K562 (cell line): ENCODE data around the gene NPC1L1. TPM values are rescaled to one million over a fixed set of nuclear protein-coding genes. Genes with fewer than 3 reads are reported as not detected.
"Not testable (repeated sequence)": the region's sequence is repeated elsewhere in the genome, so short reads cannot be mapped to it uniquely, and the experiment has no call there.

ENCODE experiments used
- ATAC-seq: fragments of 200-7000 bp; cut with Tn5 transposase; 3 replicates; pipeline ENCODE4 v1.9.1; 2020; ENCODE audit warnings: moderate library complexity
- BruUV-seq: library from RNA; stranded (reverse); fragments of 400-500 nt; replicated peaks from 2 replicates; lab custom pipeline; 2021; lab: Mats Ljungman, UMichigan
- CTCF ChIA-PET: fragments of 300-600 bp; formaldehyde crosslinking; extraction: SDS; loops from one replicate; lab custom pipeline; 2021; ENCODE audit warnings: low intra/inter-chr PET ratio; lab: Yijun Ruan, JAX
- POLR2A ChIA-PET: fragments of 300-600, 350-650 bp; sonication (Branson Sonifier 250); formaldehyde crosslinking; extraction: SDS; loops from one replicate; lab custom pipeline; 2021; ENCODE audit warnings: antibody characterized with exemption, inconsistent platforms; lab: Yijun Ruan, JAX
- DNase-seq, 4 experiments: peaks; one replicate each; pipeline versions ENCODE4 v3.0.0 to v3.0.0-alpha.2; 2011 to 2018; ENCODE audit warnings: low spot score in 3 of 4, mixed read lengths in 3 of 4; ENCODE audit errors: extremely low read depth in 1 of 4
- FAIRE-seq: peaks from 2 replicates; lab custom pipeline; 2011; peaks lifted over from hg19 to GRCh38; lab: Jason Lieb, UNC
- H2AFZ ChIP-seq: 2 replicates; pipeline ENCODE4 v1.6.0; 2011; ENCODE audit warnings: low read depth, low read length, control low read depth, inconsistent platforms
- H3K27ac ChIP-seq: fragments of 200-600 bp; 3 replicates; pipeline ENCODE4 v1.8.0; 2011; ENCODE audit warnings: low read depth, mild to moderate bottlenecking, control low read depth, inconsistent platforms, low read length, moderate library complexity, mixed read lengths; ENCODE audit errors: extremely low read depth
- H3K27me3 ChIP-seq, 2 experiments: fragments of 300-600 bp in 1 of 2; 2 replicates in 1 of 2; 3 replicates in 1 of 2; pipeline versions ENCODE4 v1.6.0 to v1.8.0; 2011; ENCODE audit warnings: inconsistent platforms in 2 of 2, low read length in 2 of 2, mild to moderate bottlenecking in 1 of 2, mixed read lengths in 1 of 2, moderate library complexity in 1 of 2; ENCODE audit not compliant: control insufficient read depth in 2 of 2, insufficient read depth in 2 of 2
- H3K36me3 ChIP-seq: fragments of 300-600 bp; 3 replicates; pipeline ENCODE4 v1.8.0; 2011; ENCODE audit warnings: mild to moderate bottlenecking, low read length, inconsistent platforms; ENCODE audit not compliant: control insufficient read depth, insufficient read depth
- H3K4me1 ChIP-seq, 2 experiments: fragments of 200-600 bp in 1 of 2; replicated peaks in 1 of 2; 2 replicates in 1 of 2; 3 replicates in 1 of 2; pipeline versions ENCODE4 v1.5.1 to v1.8.0; 2011; ENCODE audit warnings: inconsistent platforms in 2 of 2, low read length in 2 of 2, mild to moderate bottlenecking in 1 of 2, mixed read lengths in 1 of 2, moderate library complexity in 1 of 2; ENCODE audit not compliant: control insufficient read depth in 2 of 2, insufficient read depth in 2 of 2
- H3K4me2 ChIP-seq: 2 replicates; pipeline ENCODE4 v1.6.1; 2011; ENCODE audit warnings: low read length, control low read depth, inconsistent platforms, mixed read lengths; ENCODE audit not compliant: insufficient read depth
- H3K4me3 ChIP-seq: fragments of 200-600 bp; sonication (generic), shearing (Covaris generic); 2 replicates; pipeline ENCODE4 v1.5.1; 2016; ENCODE audit warnings: control low read depth, inconsistent platforms
- H3K79me2 ChIP-seq: fragments of 200-600 bp; 3 replicates; pipeline ENCODE4 v1.8.0; 2011; ENCODE audit warnings: low read length, inconsistent platforms; ENCODE audit not compliant: control insufficient read depth, insufficient read depth
- H3K9ac ChIP-seq, 2 experiments: 2 replicates each; pipeline versions ENCODE4 v1.6.0 to v1.6.1; 2011; ENCODE audit warnings: low read depth in 2 of 2, low read length in 2 of 2, control low read depth in 1 of 2, inconsistent platforms in 1 of 2, mild to moderate bottlenecking in 1 of 2, mixed read lengths in 1 of 2; ENCODE audit not compliant: insufficient read depth in 1 of 2
- H3K9me1 ChIP-seq: one replicate; pipeline ENCODE4 v1.6.0; 2011; ENCODE audit warnings: inconsistent platforms, mild to moderate bottlenecking, low read length, moderate library complexity; ENCODE audit not compliant: control insufficient read depth, insufficient read depth
- H3K9me3 ChIP-seq: replicated peaks from 2 replicates; pipeline ENCODE4 v1.5.1; 2011; ENCODE audit warnings: low read depth, low read length, inconsistent platforms; ENCODE audit not compliant: control insufficient read depth, insufficient read depth
- H4K20me1 ChIP-seq: replicated peaks from 2 replicates; pipeline ENCODE4 v1.6.1; 2011; ENCODE audit warnings: low read length, inconsistent platforms, mixed read lengths; ENCODE audit not compliant: control insufficient read depth, insufficient read depth
- ETS2 ChIP-seq: IDR thresholded peaks from 2 replicates; pipeline ENCODE4 v1.6.1; 2016; ENCODE audit warnings: borderline replicate concordance, missing genetic modification characterization, mild to moderate bottlenecking, moderate library complexity, missing compliant biosample characterization; ENCODE audit not compliant: poor library complexity, severe bottlenecking
- FOSL1 ChIP-seq: fragments of 200-800 bp; sonication (Bioruptor generic); conservative IDR thresholded peaks from 2 replicates; pipeline ENCODE4 v1.6.1; 2016; ENCODE audit warnings: missing genetic modification characterization, missing compliant biosample characterization
- NRF1 ChIP-seq, 2 experiments: fragments of 450-650 bp; IDR thresholded peaks in 1 of 2; conservative IDR thresholded peaks in 1 of 2; 2 replicates each; pipeline ENCODE4 v1.6.1; 2014; ENCODE audit warnings: mild to moderate bottlenecking in 2 of 2
- POLR2G ChIP-seq: fragments of 200-400 bp; formaldehyde crosslinking; IDR thresholded peaks from 2 replicates; pipeline ENCODE4 v1.6.1; 2017; ENCODE audit warnings: low read depth, mild to moderate bottlenecking, antibody characterized with exemption, low read length, moderate library complexity
- PTTG1 ChIP-seq: fragments of 450-650 bp; IDR thresholded peaks from 2 replicates; pipeline ENCODE4 v1.6.1; 2016; ENCODE audit warnings: low read depth, mild to moderate bottlenecking, missing genetic modification characterization, missing compliant biosample characterization
- ZNF134 ChIP-seq: fragments of 250-450 bp; sonication (Bioruptor Pico); conservative IDR thresholded peaks from 2 replicates; pipeline ENCODE4 v1.4.0; 2020
- WGBS: fragments of 100-300 bp; shearing (Covaris generic); methylation state at CpG from one replicate; pipeline ENCODE4 v1.1.6; 2016; ENCODE audit warnings: low coverage, mixed read lengths; ENCODE audit not compliant: insufficient coverage; ENCODE audit errors: missing lambda C conversion rate; 5-methylcytosine and 5-hydroxymethylcytosine counted together
- in situ Hi-C: fragments of 300-500 bp; cut with MboI; formaldehyde crosslinking; loops from 4 replicates; pipeline ENCODE4 v1.15.0; 2018; ENCODE audit warnings: inconsistent platforms, mixed read lengths
- intact Hi-C: fragments of 100-400 bp; cut with micrococcal nuclease; formaldehyde crosslinking; loops from 2 replicates; pipeline ENCODE4 v1.14.2; 2022
- polyA plus RNA-seq, 8 experiments: library from polyadenylated mRNA; depleted of rRNA in 4 of 8; stranded (reverse) in 5 of 8; unstranded in 3 of 8; fragments of >200 nt; fragmentation: Nextera tagmentation in 2 of 8; fragmentation: Illumina TruSeq in 1 of 8; extraction: Ambion mirVana in 2 of 8; extraction: Trizol in 1 of 8; gene quantifications; 2 replicates each; pipeline versions ENCODE4 v1.2.1 to v1.2.3, GENCODE V29; 2011 to 2014; ENCODE audit warnings: inconsistent platforms in 1 of 8, missing spikeins in 1 of 8
- total RNA-seq, 7 experiments: library from RNA; depleted of rRNA in 6 of 7; stranded (reverse); fragments of >200 nt in 6 of 7; fragmentation: Illumina TruSeq in 2 of 7; extraction: Trizol in 2 of 7; gene quantifications; 2 replicates each; pipeline versions ENCODE4 v1.2.1 to v1.2.3, GENCODE V29; 2011 to 2021; ENCODE audit warnings: low replicate concordance in 1 of 7
- TF ChIP-seq, protein P1 (sequence below): fragments of 250-450 bp; sonication (Bioruptor Pico); IDR thresholded peaks from 2 replicates; pipeline ENCODE4 v1.4.0; 2020
- TF ChIP-seq, protein P2 (sequence below): sonication (generic); formaldehyde crosslinking; IDR thresholded peaks from 2 replicates; pipeline ENCODE4 v1.8.1; 2023; ENCODE audit warnings: mild to moderate bottlenecking, missing genetic modification reagents

NPC1L1 gene
- total and polyA plus RNA-seq, 9 of the 15 experiments (the other 6 are each of a cell fraction or from before 2014, with no cell fraction given) = 0.01 to 0.18 (median 0.07) TPM; not detected in 4

DNA sequence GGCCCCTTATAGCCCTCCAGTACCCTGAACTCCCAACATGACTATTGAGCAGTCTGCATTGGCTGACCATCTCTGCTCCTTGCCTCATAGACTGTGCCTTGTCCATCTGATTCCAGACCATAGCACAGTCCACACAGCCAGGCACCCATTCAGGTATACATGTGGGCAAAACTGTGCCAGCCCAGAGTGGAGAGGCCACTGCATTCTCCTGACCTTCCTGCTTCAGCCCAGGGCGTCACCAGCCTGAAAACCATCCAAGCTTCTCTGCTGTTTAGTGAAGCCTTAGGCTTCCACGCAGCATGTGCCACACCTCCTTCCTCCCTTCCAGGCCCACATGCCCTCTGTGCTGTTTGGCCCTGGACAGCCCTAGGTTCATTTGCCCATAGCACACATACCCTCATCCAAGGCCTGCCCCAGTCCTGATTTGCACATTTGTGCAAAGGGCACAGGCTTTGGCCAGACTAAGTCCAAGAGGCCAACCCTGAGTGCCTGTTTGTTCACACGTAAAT is 22.1 kb upstream of the NPC1L1 start (continued):
- TF ChIP-seq, protein P1, sequence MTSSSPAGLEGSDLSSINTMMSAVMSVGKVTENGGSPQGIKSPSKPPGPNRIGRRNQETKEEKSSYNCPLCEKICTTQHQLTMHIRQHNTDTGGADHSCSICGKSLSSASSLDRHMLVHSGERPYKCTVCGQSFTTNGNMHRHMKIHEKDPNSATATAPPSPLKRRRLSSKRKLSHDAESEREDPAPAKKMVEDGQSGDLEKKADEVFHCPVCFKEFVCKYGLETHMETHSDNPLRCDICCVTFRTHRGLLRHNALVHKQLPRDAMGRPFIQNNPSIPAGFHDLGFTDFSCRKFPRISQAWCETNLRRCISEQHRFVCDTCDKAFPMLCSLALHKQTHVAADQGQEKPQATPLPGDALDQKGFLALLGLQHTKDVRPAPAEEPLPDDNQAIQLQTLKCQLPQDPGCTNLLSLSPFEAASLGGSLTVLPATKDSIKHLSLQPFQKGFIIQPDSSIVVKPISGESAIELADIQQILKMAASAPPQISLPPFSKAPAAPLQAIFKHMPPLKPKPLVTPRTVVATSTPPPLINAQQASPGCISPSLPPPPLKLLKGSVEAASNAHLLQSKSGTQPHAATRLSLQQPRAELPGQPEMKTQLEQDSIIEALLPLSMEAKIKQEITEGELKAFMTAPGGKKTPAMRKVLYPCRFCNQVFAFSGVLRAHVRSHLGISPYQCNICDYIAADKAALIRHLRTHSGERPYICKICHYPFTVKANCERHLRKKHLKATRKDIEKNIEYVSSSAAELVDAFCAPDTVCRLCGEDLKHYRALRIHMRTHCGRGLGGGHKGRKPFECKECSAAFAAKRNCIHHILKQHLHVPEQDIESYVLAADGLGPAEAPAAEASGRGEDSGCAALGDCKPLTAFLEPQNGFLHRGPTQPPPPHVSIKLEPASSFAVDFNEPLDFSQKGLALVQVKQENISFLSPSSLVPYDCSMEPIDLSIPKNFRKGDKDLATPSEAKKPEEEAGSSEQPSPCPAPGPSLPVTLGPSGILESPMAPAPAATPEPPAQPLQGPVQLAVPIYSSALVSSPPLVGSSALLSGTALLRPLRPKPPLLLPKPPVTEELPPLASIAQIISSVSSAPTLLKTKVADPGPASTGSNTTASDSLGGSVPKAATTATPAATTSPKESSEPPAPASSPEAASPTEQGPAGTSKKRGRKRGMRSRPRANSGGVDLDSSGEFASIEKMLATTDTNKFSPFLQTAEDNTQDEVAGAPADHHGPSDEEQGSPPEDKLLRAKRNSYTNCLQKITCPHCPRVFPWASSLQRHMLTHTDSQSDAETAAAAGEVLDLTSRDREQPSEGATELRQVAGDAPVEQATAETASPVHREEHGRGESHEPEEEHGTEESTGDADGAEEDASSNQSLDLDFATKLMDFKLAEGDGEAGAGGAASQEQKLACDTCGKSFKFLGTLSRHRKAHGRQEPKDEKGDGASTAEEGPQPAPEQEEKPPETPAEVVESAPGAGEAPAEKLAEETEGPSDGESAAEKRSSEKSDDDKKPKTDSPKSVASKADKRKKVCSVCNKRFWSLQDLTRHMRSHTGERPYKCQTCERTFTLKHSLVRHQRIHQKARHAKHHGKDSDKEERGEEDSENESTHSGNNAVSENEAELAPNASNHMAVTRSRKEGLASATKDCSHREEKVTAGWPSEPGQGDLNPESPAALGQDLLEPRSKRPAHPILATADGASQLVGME (CRISPR knock-in tag) = no peak
- TF ChIP-seq PTTG1 (tag) (no peak), ETS2 (tag) (no peak), ZNF134 (CRISPR knock-in tag) (no peak)

DNA sequence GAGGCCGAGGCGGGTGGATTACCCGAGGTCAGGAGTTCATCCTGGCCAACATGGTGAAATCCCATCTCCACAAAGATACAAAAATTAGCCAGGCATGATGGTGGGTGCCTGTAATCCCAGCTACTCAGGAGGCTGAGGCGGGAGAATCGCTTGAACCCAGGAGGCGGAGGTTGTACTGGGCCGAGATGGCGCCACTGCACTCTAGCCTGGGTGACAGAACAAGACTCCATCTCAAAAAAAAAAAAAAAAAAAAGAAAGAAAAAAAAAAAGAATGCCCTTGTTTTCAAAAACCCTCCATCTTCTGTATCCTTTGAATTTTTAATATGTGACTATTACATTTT is 21.5 kb upstream of the NPC1L1 start:
- intact Hi-C loops, H2AFZ ChIP-seq, ATAC-seq, DNase-seq, H3K9me1 ChIP-seq, in situ Hi-C loops, H3K9ac ChIP-seq, H3K4me3 ChIP-seq, CTCF ChIA-PET, H3K9me3 ChIP-seq, FAIRE-seq, H3K27me3 ChIP-seq, BruUV-seq: not testable (repeated sequence)
- Histone ChIP-seq H3K4me1 (peaks cover 43 to 45% of the 10 kb centered on the region in 2 experiments; a peak in 4 of 5 replicates), H3K79me2 (peaks cover 13% of the 10 kb centered on the region), H3K27ac (peak overlapping the region; percentile 56), H3K36me3 (peaks cover 42% of the 10 kb centered on the region), H3K4me2 (peak overlapping the region; percentile 73), H4K20me1 (peaks cover 21% of the 10 kb centered on the region)
- TF ChIP-seq FOSL1 (0 out of 2 replicates have a peak, but pooled peaks have one; percentile 8), POLR2G (0 out of 2 replicates have a peak, but pooled peaks have one; percentile 11), NRF1 (conservative IDR thresholded peaks at IDR 0.05 in 1 of 2, IDR thresholded peaks at IDR 0.05 in 1 of 2) (0 out of 4 replicates have a peak, but pooled peaks of 1 of the 2 experiments have one; percentile 2)
- TF ChIP-seq, protein P2, sequence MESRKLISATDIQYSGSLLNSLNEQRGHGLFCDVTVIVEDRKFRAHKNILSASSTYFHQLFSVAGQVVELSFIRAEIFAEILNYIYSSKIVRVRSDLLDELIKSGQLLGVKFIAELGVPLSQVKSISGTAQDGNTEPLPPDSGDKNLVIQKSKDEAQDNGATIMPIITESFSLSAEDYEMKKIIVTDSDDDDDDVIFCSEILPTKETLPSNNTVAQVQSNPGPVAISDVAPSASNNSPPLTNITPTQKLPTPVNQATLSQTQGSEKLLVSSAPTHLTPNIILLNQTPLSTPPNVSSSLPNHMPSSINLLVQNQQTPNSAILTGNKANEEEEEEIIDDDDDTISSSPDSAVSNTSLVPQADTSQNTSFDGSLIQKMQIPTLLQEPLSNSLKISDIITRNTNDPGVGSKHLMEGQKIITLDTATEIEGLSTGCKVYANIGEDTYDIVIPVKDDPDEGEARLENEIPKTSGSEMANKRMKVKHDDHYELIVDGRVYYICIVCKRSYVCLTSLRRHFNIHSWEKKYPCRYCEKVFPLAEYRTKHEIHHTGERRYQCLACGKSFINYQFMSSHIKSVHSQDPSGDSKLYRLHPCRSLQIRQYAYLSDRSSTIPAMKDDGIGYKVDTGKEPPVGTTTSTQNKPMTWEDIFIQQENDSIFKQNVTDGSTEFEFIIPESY = peak; percentile 90
- 4% methylated on average over 3 of the region's 8 CpGs for WGBS
- POLR2A ChIA-PET = interaction anchor here (0.7 to 1.0 kb wide), 4 partner anchors 9 to 36 kb away, joined by 3 to 4 read pairs (median 4); no protein-coding TSS in a partner anchor
